Measurements from ENCODE around the gene GASK1A. TPM values are rescaled to one million over a fixed set of nuclear protein-coding genes. Genes with fewer than 3 reads are reported as not detected.

GASK1A gene
- total and polyA plus RNA-seq, 2 experiments from 2014 or later, result 2.6 to 11.1 TPM

DNA sequence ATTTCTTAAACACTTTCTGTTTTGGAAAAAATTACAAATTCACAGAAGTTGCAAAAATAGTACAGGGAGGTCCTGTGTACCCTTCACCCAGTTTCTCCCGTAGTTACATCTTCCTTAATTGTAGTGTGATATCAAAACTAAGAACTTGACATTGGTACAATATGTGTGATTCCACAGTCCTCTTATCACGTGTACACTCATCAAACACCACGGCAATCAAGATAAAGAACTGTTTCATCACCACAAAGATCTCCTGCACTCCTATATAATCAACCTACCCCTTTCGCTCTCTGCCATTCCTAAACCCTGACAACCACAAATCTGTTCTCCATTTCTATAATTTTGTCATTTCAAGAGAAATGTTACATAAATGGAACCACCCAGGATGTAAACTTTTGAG, 95.4 kb downstream of the GASK1A start (continued):
- TF ChIP-seq, protein P1, sequence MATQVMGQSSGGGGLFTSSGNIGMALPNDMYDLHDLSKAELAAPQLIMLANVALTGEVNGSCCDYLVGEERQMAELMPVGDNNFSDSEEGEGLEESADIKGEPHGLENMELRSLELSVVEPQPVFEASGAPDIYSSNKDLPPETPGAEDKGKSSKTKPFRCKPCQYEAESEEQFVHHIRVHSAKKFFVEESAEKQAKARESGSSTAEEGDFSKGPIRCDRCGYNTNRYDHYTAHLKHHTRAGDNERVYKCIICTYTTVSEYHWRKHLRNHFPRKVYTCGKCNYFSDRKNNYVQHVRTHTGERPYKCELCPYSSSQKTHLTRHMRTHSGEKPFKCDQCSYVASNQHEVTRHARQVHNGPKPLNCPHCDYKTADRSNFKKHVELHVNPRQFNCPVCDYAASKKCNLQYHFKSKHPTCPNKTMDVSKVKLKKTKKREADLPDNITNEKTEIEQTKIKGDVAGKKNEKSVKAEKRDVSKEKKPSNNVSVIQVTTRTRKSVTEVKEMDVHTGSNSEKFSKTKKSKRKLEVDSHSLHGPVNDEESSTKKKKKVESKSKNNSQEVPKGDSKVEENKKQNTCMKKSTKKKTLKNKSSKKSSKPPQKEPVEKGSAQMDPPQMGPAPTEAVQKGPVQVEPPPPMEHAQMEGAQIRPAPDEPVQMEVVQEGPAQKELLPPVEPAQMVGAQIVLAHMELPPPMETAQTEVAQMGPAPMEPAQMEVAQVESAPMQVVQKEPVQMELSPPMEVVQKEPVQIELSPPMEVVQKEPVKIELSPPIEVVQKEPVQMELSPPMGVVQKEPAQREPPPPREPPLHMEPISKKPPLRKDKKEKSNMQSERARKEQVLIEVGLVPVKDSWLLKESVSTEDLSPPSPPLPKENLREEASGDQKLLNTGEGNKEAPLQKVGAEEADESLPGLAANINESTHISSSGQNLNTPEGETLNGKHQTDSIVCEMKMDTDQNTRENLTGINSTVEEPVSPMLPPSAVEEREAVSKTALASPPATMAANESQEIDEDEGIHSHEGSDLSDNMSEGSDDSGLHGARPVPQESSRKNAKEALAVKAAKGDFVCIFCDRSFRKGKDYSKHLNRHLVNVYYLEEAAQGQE (IDR thresholded peaks at IDR 0.05; ENCODE audit: unreplicated experiment), result no peak
- TF ChIP-seq JUNB (IDR thresholded peaks at IDR 0.05; ENCODE audit: unreplicated experiment) (no peak), EZH2 (IDR thresholded peaks at IDR 0.05; ENCODE audit: low read depth, unreplicated experiment) (no peak), ZNF331 (CRISPR knock-in tag; IDR thresholded peaks at IDR 0.05; ENCODE audit: low read depth) (no peak), STAT1 (IDR thresholded peaks at IDR 0.05; ENCODE audit: unreplicated experiment) (no peak), POLR2AphosphoS5 (IDR thresholded peaks at IDR 0.05; ENCODE audit: low read depth) (no peak)
- TF ChIP-seq, protein P2, sequence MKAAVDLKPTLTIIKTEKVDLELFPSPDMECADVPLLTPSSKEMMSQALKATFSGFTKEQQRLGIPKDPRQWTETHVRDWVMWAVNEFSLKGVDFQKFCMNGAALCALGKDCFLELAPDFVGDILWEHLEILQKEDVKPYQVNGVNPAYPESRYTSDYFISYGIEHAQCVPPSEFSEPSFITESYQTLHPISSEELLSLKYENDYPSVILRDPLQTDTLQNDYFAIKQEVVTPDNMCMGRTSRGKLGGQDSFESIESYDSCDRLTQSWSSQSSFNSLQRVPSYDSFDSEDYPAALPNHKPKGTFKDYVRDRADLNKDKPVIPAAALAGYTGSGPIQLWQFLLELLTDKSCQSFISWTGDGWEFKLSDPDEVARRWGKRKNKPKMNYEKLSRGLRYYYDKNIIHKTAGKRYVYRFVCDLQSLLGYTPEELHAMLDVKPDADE (IDR thresholded peaks at IDR 0.05), result no peak

DNA sequence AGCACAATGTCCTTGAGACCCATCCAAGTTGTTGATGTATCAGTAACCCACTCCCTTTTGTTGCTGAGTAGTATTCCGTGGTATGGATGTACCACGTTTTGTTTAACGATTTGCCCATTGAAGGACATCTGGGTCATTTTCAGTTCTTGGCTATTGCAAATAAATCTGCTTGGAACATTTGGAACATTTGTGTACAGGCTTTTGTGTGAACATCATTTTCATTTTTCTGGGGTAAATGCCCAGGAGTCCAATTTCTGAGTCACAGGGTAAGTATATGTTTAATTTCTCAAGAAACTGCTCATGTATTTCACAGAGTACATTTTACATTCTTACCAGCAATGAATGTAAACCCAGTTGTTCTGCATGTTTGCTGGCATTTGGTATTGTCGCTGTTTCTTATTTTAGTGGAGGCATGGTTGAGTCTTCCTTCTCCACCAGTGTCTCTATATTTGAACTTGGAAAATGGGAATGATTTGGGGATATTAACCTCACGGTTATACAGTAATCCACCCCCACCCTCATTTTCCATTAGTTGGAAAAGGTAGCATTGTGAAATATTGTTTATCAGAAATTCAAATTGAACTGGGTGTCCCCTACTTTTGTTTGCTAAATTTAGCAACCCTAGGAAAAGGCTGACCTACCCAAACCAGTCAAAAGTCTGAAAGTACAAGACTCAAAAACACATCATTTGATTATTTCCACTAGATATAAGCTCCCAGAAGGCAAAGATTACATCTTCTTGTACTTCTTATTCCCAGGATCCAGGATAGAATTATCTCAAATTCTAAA, 96.0 kb downstream of the GASK1A start:
- no peak overlapping the region for H3K27ac ChIP-seq (ENCODE audit: low read depth)
- H2AFZ ChIP-seq, result no peak overlapping the region
- ATAC-seq, result no peak
- H3K79me2 ChIP-seq (replicated peaks; ENCODE audit: insufficient read depth), result no peaks in the 10 kb centered on the region
- no peak overlapping the region for H3K4me3 ChIP-seq
- no peaks in the 10 kb centered on the region for H3K36me3 ChIP-seq (ENCODE audit: insufficient read depth)
- H3K27ac Mint-ChIP-seq, result no peak overlapping the region
- no peak for DNase-seq (ENCODE audit: low spot score)
- no peaks in the 10 kb centered on the region for H4K20me1 ChIP-seq (replicated peaks; ENCODE audit: insufficient read depth)
- no peak overlapping the region for H3K4me2 ChIP-seq
- H3K27me3 ChIP-seq (ENCODE audit: insufficient read depth), result no peaks in the 10 kb centered on the region
- no peak overlapping the region for H3K4me3 Mint-ChIP-seq
- H3K4me1 Mint-ChIP-seq, result no peaks in the 10 kb centered on the region
- H3K27me3 Mint-ChIP-seq (ENCODE audit: insufficient read depth, low read depth, poor library complexity), result peaks cover 4% of the 10 kb centered on the region
- peaks cover 5% of the 10 kb centered on the region; the same call in 2 of the 3 replicates for H3K9me3 Mint-ChIP-seq
- no peaks in the 10 kb centered on the region for H3K4me1 ChIP-seq (ENCODE audit: insufficient read depth)
- peaks cover 8% of the 10 kb centered on the region; the same call in 1 of the 2 replicates for H3K9me2 ChIP-seq (ENCODE audit: insufficient read depth)
- no peaks in the 10 kb centered on the region for H3F3A ChIP-seq (replicated peaks; ENCODE audit: low read depth)
- peaks cover 19% of the 10 kb centered on the region for H3K36me3 Mint-ChIP-seq (ENCODE audit: low read depth)
- TF ChIP-seq EZH2 (IDR thresholded peaks at IDR 0.05; ENCODE audit: low read depth, unreplicated experiment), result no peak
- TF ChIP-seq, protein P3, sequence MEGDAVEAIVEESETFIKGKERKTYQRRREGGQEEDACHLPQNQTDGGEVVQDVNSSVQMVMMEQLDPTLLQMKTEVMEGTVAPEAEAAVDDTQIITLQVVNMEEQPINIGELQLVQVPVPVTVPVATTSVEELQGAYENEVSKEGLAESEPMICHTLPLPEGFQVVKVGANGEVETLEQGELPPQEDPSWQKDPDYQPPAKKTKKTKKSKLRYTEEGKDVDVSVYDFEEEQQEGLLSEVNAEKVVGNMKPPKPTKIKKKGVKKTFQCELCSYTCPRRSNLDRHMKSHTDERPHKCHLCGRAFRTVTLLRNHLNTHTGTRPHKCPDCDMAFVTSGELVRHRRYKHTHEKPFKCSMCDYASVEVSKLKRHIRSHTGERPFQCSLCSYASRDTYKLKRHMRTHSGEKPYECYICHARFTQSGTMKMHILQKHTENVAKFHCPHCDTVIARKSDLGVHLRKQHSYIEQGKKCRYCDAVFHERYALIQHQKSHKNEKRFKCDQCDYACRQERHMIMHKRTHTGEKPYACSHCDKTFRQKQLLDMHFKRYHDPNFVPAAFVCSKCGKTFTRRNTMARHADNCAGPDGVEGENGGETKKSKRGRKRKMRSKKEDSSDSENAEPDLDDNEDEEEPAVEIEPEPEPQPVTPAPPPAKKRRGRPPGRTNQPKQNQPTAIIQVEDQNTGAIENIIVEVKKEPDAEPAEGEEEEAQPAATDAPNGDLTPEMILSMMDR (conservative IDR thresholded peaks at IDR 0.05; ENCODE audit: low read depth in 2 of 2), result no peak
- TF ChIP-seq NANOG (IDR thresholded peaks at IDR 0.05; ENCODE audit: borderline replicate concordance), result no peak
- TF ChIP-seq, protein P4, sequence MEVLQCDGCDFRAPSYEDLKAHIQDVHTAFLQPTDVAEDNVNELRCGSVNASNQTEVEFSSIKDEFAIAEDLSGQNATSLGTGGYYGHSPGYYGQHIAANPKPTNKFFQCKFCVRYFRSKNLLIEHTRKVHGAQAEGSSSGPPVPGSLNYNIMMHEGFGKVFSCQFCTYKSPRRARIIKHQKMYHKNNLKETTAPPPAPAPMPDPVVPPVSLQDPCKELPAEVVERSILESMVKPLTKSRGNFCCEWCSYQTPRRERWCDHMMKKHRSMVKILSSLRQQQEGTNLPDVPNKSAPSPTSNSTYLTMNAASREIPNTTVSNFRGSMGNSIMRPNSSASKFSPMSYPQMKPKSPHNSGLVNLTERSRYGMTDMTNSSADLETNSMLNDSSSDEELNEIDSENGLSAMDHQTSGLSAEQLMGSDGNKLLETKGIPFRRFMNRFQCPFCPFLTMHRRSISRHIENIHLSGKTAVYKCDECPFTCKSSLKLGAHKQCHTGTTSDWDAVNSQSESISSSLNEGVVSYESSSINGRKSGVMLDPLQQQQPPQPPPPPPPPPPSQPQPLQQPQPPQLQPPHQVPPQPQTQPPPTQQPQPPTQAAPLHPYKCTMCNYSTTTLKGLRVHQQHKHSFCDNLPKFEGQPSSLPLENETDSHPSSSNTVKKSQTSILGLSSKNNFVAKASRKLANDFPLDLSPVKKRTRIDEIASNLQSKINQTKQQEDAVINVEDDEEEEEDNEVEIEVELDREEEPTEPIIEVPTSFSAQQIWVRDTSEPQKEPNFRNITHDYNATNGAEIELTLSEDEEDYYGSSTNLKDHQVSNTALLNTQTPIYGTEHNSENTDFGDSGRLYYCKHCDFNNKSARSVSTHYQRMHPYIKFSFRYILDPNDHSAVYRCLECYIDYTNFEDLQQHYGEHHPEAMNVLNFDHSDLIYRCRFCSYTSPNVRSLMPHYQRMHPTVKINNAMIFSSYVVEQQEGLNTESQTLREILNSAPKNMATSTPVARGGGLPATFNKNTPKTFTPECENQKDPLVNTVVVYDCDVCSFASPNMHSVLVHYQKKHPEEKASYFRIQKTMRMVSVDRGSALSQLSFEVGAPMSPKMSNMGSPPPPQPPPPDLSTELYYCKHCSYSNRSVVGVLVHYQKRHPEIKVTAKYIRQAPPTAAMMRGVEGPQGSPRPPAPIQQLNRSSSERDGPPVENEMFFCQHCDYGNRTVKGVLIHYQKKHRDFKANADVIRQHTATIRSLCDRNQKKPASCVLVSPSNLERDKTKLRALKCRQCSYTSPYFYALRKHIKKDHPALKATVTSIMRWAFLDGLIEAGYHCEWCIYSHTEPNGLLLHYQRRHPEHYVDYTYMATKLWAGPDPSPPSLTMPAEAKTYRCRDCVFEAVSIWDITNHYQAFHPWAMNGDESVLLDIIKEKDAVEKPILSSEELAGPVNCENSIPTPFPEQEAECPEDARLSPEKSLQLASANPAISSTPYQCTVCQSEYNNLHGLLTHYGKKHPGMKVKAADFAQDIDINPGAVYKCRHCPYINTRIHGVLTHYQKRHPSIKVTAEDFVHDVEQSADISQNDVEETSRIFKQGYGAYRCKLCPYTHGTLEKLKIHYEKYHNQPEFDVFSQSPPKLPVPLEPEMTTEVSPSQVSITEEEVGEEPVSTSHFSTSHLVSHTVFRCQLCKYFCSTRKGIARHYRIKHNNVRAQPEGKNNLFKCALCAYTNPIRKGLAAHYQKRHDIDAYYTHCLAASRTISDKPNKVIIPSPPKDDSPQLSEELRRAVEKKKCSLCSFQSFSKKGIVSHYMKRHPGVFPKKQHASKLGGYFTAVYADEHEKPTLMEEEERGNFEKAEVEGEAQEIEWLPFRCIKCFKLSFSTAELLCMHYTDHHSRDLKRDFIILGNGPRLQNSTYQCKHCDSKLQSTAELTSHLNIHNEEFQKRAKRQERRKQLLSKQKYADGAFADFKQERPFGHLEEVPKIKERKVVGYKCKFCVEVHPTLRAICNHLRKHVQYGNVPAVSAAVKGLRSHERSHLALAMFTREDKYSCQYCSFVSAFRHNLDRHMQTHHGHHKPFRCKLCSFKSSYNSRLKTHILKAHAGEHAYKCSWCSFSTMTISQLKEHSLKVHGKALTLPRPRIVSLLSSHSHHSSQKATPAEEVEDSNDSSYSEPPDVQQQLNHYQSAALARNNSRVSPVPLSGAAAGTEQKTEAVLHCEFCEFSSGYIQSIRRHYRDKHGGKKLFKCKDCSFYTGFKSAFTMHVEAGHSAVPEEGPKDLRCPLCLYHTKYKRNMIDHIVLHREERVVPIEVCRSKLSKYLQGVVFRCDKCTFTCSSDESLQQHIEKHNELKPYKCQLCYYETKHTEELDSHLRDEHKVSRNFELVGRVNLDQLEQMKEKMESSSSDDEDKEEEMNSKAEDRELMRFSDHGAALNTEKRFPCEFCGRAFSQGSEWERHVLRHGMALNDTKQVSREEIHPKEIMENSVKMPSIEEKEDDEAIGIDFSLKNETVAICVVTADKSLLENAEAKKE (CRISPR knock-in tag; IDR thresholded peaks at IDR 0.05), result no peak
- no peak for TF ChIP-seq CREB1 (CRISPR knock-in tag; IDR thresholded peaks at IDR 0.05; ENCODE audit: low read depth)
- TF ChIP-seq ZNF331 (CRISPR knock-in tag; IDR thresholded peaks at IDR 0.05; ENCODE audit: low read depth), result no peak
- TF ChIP-seq EZH2phosphoT487 (IDR thresholded peaks at IDR 0.05; ENCODE audit: unreplicated experiment), result no peak

Data from GM23338 (cell line).